Tibial nerve (tissue), 4 donors: ENCODE data around the gene COX6B1. TPM values are rescaled to one million over a fixed set of nuclear protein-coding genes. Genes with fewer than 3 reads are reported as not detected.

Source experiments
- DNase-seq, 2 donors: peaks; one replicate each; pipeline ENCODE4 v3.0.0-alpha.2; 2019; ENCODE audit warnings: low spot score in 2 of 2
- H3K27ac ChIP-seq, 4 donors: fragments of 200-600 bp; sonication (generic) in 3 of 4; one replicate each; pipeline ENCODE4 v1.5.1; 2017 to 2019; ENCODE audit warnings: mild to moderate bottlenecking in 1 of 4
- H3K27me3 ChIP-seq, 2 donors: fragments of 200-600 bp; sonication (generic) in 1 of 2; one replicate each; pipeline versions ENCODE4 v1.5.1 to v1.6.0; 2017 to 2019
- H3K36me3 ChIP-seq, 3 donors: fragments of 200-600 bp; sonication (generic); one replicate each; pipeline ENCODE4 v1.5.1; 2018 to 2019
- H3K4me1 ChIP-seq, 4 donors: fragments of 200-600 bp; sonication (generic) in 3 of 4; one replicate each; pipeline ENCODE4 v1.5.1; 2017 to 2019
- H3K4me3 ChIP-seq, 4 donors: fragments of 200-600 bp; sonication (generic) in 3 of 4; one replicate each; pipeline ENCODE4 v1.5.1; 2017 to 2019; ENCODE audit warnings: mild to moderate bottlenecking in 1 of 4, moderate library complexity in 1 of 4
- H3K9me3 ChIP-seq, 4 donors: fragments of 200-600 bp; sonication (generic) in 3 of 4; one replicate each; pipeline ENCODE4 v1.5.1; 2017 to 2019
- EP300 ChIP-seq, 2 donors: sonication (generic); formaldehyde crosslinking; IDR thresholded peaks; one replicate each; pipeline ENCODE4 v1.6.1; 2017; ENCODE audit warnings: antibody characterized with exemption in 2 of 2, mild to moderate bottlenecking in 1 of 2
- POLR2A ChIP-seq, 2 donors: fragments of 450-650 bp; IDR thresholded peaks; one replicate each; pipeline ENCODE4 v1.6.1; 2017; ENCODE audit warnings: antibody characterized with exemption in 2 of 2, mild to moderate bottlenecking in 2 of 2, moderate library complexity in 2 of 2
- WGBS, 2 donors: methylation state at CpG; one replicate each; pipeline ENCODE4 v1.1.5; 2018; 5-methylcytosine and 5-hydroxymethylcytosine counted together
- total RNA-seq, 4 donors: library from RNA; depleted of rRNA; stranded (reverse); fragments of >200 nt; gene quantifications; one replicate each; pipeline ENCODE4 v1.1.0, GENCODE V29; 2016
- TF ChIP-seq, protein P1 (sequence below), 5 experiments: fragments of 200-600 bp in 3 of 5; fragments of 450-650 bp in 2 of 5; sonication (generic) in 3 of 5; IDR thresholded peaks; one replicate each; pipeline ENCODE4 v1.5.1; 2016 to 2019; ENCODE audit warnings: antibody characterized with exemption in 5 of 5, mild to moderate bottlenecking in 3 of 5, moderate library complexity in 2 of 5

COX6B1 gene
- total RNA-seq, 4 donors from 2014 or later, result 293 to 338 (median 316) TPM

DNA sequence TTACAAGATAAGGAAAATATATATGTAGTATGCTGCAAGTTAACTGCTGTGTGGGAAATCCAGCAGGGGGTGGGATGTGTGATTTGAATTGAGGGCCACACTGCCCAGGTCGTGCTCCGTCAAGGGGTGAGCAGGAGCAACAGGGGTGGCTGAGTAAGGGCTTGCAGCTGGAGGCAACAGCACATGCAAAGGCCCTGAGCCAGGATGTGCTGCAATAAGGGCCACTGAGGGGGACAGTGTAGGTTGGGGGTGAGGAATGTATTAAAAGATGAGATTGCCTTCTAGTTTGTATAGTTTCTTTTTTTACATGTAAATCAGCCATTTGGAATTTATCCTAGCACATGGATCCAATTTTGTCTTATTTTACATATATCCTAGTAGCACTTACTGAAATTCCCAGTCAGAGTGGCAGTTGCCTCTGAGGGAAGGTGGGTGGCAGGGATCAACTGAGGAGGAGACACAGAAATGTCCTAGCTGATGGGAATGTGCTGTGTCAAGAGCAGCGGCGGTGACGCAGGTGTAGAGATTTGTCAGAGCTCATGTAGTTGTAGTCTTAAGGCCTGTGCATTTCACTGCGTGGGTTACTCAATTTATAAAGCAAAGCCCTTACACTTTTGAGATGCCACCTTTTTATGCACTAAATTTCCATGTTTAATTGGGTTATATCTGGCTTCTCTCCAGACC, 24.7 kb upstream of the COX6B1 start:
- H3K9me3 ChIP-seq, result no peaks in the 10 kb centered on the region
- 88 to 89% methylated on average over 6 of the region's 6 CpGs for WGBS, 2 donors
- peaks cover 0 to 34% (median 0%) of the 10 kb centered on the region in 3 donors for H3K36me3 ChIP-seq
- H3K27ac ChIP-seq, result no peak overlapping the region
- no peaks in the 10 kb centered on the region for H3K27me3 ChIP-seq
- H3K4me3 ChIP-seq, result no peak overlapping the region
- H3K4me1 ChIP-seq, result peaks cover 0 to 12% (median 3%) of the 10 kb centered on the region in 4 donors
- TF ChIP-seq, protein P1, sequence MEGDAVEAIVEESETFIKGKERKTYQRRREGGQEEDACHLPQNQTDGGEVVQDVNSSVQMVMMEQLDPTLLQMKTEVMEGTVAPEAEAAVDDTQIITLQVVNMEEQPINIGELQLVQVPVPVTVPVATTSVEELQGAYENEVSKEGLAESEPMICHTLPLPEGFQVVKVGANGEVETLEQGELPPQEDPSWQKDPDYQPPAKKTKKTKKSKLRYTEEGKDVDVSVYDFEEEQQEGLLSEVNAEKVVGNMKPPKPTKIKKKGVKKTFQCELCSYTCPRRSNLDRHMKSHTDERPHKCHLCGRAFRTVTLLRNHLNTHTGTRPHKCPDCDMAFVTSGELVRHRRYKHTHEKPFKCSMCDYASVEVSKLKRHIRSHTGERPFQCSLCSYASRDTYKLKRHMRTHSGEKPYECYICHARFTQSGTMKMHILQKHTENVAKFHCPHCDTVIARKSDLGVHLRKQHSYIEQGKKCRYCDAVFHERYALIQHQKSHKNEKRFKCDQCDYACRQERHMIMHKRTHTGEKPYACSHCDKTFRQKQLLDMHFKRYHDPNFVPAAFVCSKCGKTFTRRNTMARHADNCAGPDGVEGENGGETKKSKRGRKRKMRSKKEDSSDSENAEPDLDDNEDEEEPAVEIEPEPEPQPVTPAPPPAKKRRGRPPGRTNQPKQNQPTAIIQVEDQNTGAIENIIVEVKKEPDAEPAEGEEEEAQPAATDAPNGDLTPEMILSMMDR (IDR thresholded peaks at IDR 0.05), result no peak
- DNase-seq, result no peak

DNA sequence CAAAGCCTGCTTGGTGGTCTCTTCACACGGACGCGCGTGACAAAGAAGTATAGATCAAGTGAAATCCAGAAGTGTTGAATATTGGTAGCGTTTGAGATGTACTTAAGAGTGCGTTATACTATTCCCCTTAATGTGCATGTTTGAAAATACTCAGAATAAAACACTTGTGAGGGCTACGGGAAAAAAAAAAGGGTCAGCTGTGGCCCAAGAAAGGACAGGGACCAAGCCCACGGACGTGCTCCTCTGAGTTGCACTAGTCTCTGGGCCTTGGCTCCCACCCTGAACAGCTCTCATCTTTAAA, 19.9 kb upstream of the COX6B1 start:
- H3K36me3 ChIP-seq, result peaks cover 0 to 30% (median 21%) of the 10 kb centered on the region in 3 donors
- no peaks in the 10 kb centered on the region for H3K9me3 ChIP-seq
- TF ChIP-seq EP300 (IDR thresholded peaks at IDR 0.05), result no peak
- no peak for TF ChIP-seq POLR2A (IDR thresholded peaks at IDR 0.05)
- TF ChIP-seq, protein P1 (IDR thresholded peaks at IDR 0.05), result no peak
- no peaks in the 10 kb centered on the region for H3K27me3 ChIP-seq
- DNase-seq, result no peak
- peak overlapping the region; percentile 76 to 98 (median 93) for H3K27ac ChIP-seq
- H3K4me3 ChIP-seq, result peak overlapping the region; percentile 44 to 99 (median 86)
- 8 to 12% methylated on average over 9 of the region's 9 CpGs for WGBS, 2 donors
- H3K4me1 ChIP-seq, result peaks cover 0 to 33% (median 10%) of the 10 kb centered on the region in 4 donors

DNA sequence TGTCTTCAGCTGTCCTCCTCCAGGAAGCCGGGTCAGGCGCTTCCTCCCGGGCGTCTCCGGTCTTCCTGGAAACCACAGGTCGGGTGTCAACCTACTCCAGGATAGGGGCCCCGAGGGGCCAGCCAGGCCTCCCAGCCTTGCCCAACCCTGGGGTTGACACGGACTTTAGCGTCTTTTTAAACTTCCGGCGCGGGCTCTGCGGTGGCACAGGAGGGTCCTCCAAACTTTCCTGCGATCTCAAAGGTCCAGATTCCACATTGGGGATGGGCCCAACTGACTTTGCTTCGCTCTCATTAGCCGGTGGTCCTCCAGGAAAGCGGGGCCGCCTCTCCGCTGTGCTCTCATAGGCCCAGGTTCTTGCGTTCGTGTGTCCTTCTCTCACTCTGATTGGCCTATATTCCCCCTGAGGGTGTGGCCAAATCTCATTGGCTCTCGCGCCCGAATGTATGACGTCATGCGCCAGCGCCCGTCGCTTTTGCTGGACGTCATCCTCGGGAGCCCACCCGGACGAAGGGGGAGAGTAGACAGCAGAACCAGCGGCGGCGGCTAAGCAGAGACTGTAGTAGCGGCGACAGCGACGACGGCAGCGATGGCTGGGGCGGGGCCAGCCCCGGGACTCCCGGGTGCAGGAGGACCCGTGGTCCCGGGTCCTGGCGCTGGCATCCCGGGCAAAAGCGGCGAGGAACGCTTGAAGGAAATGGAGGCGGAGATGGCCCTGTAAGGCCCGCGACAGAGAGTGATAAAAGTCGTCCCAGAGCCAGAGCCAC, 19.4 kb upstream of the COX6B1 start, which contains the start of gene RBM42:
Gene RBM42, plus strand, starts transcription at position 472 of the 767 bp plus-strand sequence. Its CDS starts 118 bp downstream, at position 590.
- WGBS, 2 donors, result 1% methylated on average over 49 to 56 of the region's 56 CpGs

DNA sequence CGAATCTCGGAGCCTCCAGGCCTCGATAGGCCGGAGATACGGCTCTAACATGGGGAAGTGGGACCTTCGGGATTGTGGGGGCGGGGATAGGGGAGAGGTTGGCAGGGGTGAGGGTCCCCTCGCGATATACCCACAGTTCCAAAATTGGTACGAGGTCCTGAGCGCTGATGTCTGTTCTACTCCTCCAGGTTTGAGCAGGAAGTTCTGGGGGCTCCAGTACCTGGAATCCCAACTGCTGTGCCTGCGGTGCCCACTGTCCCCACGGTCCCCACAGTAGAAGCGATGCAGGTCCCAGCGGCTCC, 18.8 kb upstream of the COX6B1 start:
- 4 to 6% methylated on average over 14 to 15 of the region's 15 CpGs for WGBS, 2 donors
- H3K36me3 ChIP-seq, result peaks cover 0 to 41% (median 31%) of the 10 kb centered on the region in 3 donors
- peak overlapping the region; percentile 76 to 98 (median 92) for H3K27ac ChIP-seq
- TF ChIP-seq EP300 (IDR thresholded peaks at IDR 0.05), result no peak
- no peak for TF ChIP-seq POLR2A (IDR thresholded peaks at IDR 0.05)
- TF ChIP-seq, protein P1 (IDR thresholded peaks at IDR 0.05), result no peak
- H3K9me3 ChIP-seq, result no peaks in the 10 kb centered on the region
- no peaks in the 10 kb centered on the region for H3K27me3 ChIP-seq
- DNase-seq, result no peak
- H3K4me3 ChIP-seq, result peak overlapping the region; percentile 65 to 99 (median 86)
- H3K4me1 ChIP-seq, result peaks cover 0 to 33% (median 10%) of the 10 kb centered on the region in 4 donors

More for the DNA sequence above, 19.4 kb upstream of the COX6B1 start, which contains the start of gene RBM42:
- H3K27ac ChIP-seq, result peak within 1 kb of the TSS; percentile 76 to 98 (median 93)
- peak; percentile 87 to 96 for TF ChIP-seq EP300 (IDR thresholded peaks at IDR 0.05)
- TF ChIP-seq, protein P1 (IDR thresholded peaks at IDR 0.05), result peak in 2 of 5 experiments; percentile 59 to 76
- TF ChIP-seq POLR2A (IDR thresholded peaks at IDR 0.05), result peak; percentile 31 to 73
- peak within 1 kb of the TSS; percentile 65 to 99 (median 86) for H3K4me3 ChIP-seq
- peaks cover 0 to 36% (median 25%) of the 10 kb centered on the region in 3 donors for H3K36me3 ChIP-seq
- no peaks in the 10 kb centered on the region for H3K27me3 ChIP-seq
- no peaks in the 10 kb centered on the region for H3K9me3 ChIP-seq
- peak; percentile 91 to 97 for DNase-seq
- peaks cover 0 to 33% (median 10%) of the 10 kb centered on the region in 4 donors for H3K4me1 ChIP-seq
